NCI-H460 (cell line): ENCODE data around the gene PAM. TPM values are rescaled to one million over a fixed set of nuclear protein-coding genes. Genes with fewer than 3 reads are reported as not detected.

Experiments used
- DNase-seq: peaks from one replicate; pipeline ENCODE4 v3.0.0-alpha.2; 2016; ENCODE audit warnings: low read depth; ENCODE audit errors: extremely low read depth
- total RNA-seq: library from RNA; depleted of rRNA; stranded (reverse); fragments of >200 nt; shearing (Covaris generic); gene quantifications from 2 replicates; pipeline ENCODE4 v1.2.3, GENCODE V29; 2014

PAM gene
- total RNA-seq, 1 experiment from 2014 or later: 83.3 TPM

GRCh38 chr5:102927007-102927406 lies 171.9 kb downstream of the PAM start:
- DNase-seq: no peak

- no peak for DNase-seq
Measured at GRCh38 chr5:102930244-102930643, 175.1 kb downstream of the PAM start.

- DNase-seq: no peak
Measured at GRCh38 chr5:102931085-102931725, 176.1 kb downstream of the PAM start.

- DNase-seq: no peak
Measured at GRCh38 chr5:102932781-102933180, 177.7 kb downstream of the PAM start.

- no peak for DNase-seq
Measured at GRCh38 chr5:102933316-102933715, 178.2 kb downstream of the PAM start.

- DNase-seq: no peak
Measured at GRCh38 chr5:102933721-102934459, 178.8 kb downstream of the PAM start.

- no peak for DNase-seq
Measured at GRCh38 chr5:102937894-102938293, 182.8 kb downstream of the PAM start.

GRCh38 chr5:102941111-102941510 lies 186.0 kb downstream of the PAM start:
- DNase-seq: no peak

GRCh38 chr5:102946414-102946813 lies 191.3 kb downstream of the PAM start:
- DNase-seq: no peak

GRCh38 chr5:102946971-102947370 lies 191.9 kb downstream of the PAM start:
- DNase-seq: no peak

GRCh38 chr5:102955488-102955887 lies 200.4 kb downstream of the PAM start:
- DNase-seq: no peak

- no peak for DNase-seq
Measured at GRCh38 chr5:102956599-102956998, 201.5 kb downstream of the PAM start.

- no peak for DNase-seq
Measured at GRCh38 chr5:102957141-102957540, 202.0 kb downstream of the PAM start.

GRCh38 chr5:102958481-102959011 lies 203.4 kb downstream of the PAM start:
- DNase-seq: peak; percentile 18

- peak; percentile 62 for DNase-seq
Measured at GRCh38 chr5:102959055-102959454, 203.9 kb downstream of the PAM start.

- no peak for DNase-seq
Measured at GRCh38 chr5:102961671-102962070, 206.6 kb downstream of the PAM start.

GRCh38 chr5:102965653-102966052 lies 210.5 kb downstream of the PAM start:
- no peak for DNase-seq

GRCh38 chr5:102969641-102970040 lies 214.5 kb downstream of the PAM start:
- no peak for DNase-seq

GRCh38 chr5:102971676-102972293 lies 216.7 kb downstream of the PAM start:
- peak; percentile 30 for DNase-seq

GRCh38 chr5:102974177-102974576 lies 219.1 kb downstream of the PAM start:
- no peak for DNase-seq

- DNase-seq: no peak
Measured at GRCh38 chr5:102975045-102975444, 219.9 kb downstream of the PAM start.
